Choroid plexus epithelial cell (primary cell): ENCODE data around the gene PDE4B.
A peak's percentile ranks its signal among the peaks of the same experiment; 100 is the strongest.

Source experiments
- DNase-seq: peaks from one replicate; pipeline ENCODE4 v3.0.0-alpha.2; 2010; ENCODE audit warnings: low read depth
- H3K4me3 ChIP-seq: 2 replicates; pipeline ENCODE4 v1.5.1; 2011; ENCODE audit warnings: low read depth, mild to moderate bottlenecking, control low read depth, low read length, moderate library complexity
- TF ChIP-seq, protein P1 (sequence below): conservative IDR thresholded peaks from 2 replicates; pipeline ENCODE4 v1.5.1; 2011; ENCODE audit warnings: low read depth, mild to moderate bottlenecking, control low read depth, inconsistent platforms, low read length, moderate library complexity

PDE4B gene

DNA sequence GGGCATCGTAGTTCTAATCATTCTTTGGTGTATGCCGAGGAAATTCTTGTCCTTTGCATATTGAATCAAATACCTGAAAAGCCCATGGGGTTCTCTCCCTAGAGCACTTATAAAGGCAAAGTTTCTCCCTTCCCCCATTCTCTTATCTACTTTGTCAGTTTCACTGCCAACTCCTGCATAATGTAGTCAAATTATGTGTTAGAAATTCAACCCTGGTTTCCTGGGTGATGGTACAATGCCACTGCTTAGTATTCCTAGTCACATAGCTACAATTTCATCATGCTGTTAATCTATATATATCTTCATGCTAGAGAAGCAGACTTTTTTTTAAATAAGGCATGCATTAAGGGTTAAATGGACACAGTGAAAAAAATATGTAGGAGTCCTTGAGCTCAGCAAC, 119.0 kb downstream of the PDE4B start:
- no peak overlapping the region for H3K4me3 ChIP-seq
- DNase-seq, result no peak
- TF ChIP-seq, protein P1, sequence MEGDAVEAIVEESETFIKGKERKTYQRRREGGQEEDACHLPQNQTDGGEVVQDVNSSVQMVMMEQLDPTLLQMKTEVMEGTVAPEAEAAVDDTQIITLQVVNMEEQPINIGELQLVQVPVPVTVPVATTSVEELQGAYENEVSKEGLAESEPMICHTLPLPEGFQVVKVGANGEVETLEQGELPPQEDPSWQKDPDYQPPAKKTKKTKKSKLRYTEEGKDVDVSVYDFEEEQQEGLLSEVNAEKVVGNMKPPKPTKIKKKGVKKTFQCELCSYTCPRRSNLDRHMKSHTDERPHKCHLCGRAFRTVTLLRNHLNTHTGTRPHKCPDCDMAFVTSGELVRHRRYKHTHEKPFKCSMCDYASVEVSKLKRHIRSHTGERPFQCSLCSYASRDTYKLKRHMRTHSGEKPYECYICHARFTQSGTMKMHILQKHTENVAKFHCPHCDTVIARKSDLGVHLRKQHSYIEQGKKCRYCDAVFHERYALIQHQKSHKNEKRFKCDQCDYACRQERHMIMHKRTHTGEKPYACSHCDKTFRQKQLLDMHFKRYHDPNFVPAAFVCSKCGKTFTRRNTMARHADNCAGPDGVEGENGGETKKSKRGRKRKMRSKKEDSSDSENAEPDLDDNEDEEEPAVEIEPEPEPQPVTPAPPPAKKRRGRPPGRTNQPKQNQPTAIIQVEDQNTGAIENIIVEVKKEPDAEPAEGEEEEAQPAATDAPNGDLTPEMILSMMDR, result no peak

DNA sequence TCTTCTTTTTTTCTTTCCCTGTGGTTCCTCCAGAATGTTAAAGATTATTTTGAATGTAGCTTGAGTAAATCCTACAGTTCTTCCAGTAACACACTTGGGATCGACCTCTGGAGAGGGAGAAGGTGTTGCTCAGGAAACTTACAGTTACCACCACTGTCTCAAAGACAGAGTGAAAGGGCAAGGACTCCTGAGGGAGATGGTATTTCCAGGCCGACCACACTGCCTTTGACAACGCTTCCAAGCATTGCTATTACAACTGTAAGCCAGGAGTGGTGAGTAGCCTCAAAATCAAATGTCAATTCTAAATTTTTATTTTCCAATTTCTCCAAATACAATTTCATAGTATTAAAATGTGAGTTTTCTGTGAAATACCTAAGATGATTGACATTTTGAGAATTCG, 125.9 kb downstream of the PDE4B start:
- TF ChIP-seq, protein P1, result no peak
- no peak overlapping the region for H3K4me3 ChIP-seq
- DNase-seq, result peak; percentile 33

DNA sequence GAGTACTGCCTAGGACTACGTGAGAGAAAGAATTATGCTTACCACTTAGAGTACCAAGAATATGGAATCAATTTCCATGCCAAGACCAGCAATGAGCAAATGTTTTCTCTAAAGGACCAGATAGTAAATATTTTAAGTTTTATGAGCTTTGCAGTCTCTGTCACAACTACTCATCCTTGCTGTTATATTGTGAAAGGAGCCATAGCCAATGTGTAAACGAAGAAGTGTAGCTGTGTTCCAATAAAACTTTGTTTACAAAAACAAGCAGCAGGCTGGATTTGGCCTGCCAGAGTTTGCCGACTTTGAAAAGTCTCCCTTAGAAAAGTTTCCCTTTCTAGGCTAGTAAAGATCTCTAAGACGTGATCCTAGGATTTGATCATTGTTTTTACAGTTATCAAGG, 128.8 kb downstream of the PDE4B start:
- TF ChIP-seq, protein P1, result no peak
- no peak for DNase-seq

DNA sequence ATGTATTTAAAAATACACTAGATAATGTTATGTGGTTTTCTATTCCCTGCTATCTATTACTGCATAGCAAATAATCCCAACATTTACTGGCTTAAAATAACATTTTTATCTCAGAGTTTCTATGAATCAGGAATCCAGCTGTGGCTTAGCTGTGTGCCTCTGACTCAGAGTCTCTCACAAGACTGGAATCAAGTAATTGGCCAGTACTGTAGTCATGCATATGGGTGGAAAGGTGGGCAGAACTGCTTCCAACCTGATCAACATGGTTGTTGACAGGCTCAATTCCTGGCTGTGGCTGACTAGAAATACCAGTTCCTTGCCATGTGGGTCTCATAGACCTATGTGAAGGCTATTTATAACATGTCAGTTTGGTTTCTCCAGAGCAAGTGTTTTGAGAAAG, 131.8 kb downstream of the PDE4B start:
- no peak overlapping the region for H3K4me3 ChIP-seq
- TF ChIP-seq, protein P1, result no peak
- peak; percentile 93 for DNase-seq

More for the DNA sequence above, 128.8 kb downstream of the PDE4B start:
- no peak overlapping the region for H3K4me3 ChIP-seq

DNA sequence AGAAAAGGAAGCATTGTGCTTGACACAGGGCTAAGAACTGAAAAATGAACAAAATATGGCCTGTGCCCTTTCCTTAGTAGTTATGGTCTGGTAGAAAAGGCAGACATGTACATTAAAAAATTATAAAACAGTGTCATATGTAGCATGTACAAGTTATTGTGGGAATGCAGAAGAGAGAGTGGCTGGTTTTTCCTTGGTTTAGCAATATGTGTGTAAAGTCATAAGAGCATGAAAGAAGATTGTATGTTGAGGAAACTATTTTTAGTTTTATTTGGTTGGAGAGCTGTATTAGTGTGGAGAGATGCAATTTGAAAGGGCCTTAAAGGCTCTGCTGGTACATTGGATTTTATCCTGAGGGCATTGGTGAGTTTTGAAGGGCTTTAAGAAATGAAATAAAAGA, 145.8 kb downstream of the PDE4B start:
- no peak overlapping the region for H3K4me3 ChIP-seq
- DNase-seq, result no peak
- TF ChIP-seq, protein P1, result no peak

DNA sequence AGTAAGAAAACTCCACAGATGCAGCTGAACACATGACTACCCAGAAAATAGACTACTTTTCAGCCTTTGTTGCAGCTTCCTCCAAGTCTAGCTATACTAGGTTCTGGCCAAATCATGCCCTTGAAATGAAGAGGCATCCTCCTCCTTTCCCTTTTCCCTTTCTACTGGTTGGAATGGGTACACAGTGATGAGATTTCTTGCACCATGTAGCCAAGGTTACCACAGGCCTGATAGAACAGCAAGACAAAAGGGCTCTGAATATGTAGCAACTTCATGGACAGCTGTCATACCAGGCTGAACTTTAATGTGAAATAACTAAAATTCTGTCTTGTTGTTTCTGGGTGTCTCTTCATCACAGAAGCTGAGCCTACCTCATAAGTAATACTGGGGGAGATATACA, 146.5 kb downstream of the PDE4B start:
- H3K4me3 ChIP-seq, result no peak overlapping the region
- DNase-seq, result no peak
- TF ChIP-seq, protein P1, result no peak

DNA sequence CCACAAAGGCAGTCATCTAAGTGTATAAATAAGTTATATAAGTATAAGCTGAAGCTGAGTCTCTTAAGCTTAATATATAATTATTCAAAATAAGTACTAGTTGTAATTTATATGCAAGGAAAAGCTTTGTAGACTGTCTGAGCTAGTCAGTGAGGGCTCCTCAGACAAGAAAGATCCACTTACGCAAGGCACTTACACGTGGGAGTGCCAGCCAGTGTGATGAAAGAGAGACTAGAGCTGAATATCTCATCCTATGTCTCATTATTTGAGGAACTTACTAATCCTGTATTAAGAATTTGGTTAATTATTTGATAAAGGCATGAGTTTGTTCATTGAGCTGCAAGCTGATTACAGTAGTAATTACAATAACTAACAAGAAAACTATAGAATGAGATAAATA, 146.9 kb downstream of the PDE4B start:
- no peak overlapping the region for H3K4me3 ChIP-seq
- TF ChIP-seq, protein P1, result no peak
- DNase-seq, result peak; percentile 5
